HepG2 (cell line): ENCODE data around the gene GPSM1. TPM values are rescaled to one million over a fixed set of nuclear protein-coding genes. Genes with fewer than 3 reads are reported as not detected.

Experiments
- DMTF1 ChIP-seq: sonication (generic); formaldehyde crosslinking; IDR thresholded peaks from 2 replicates; pipeline ENCODE4 v1.4.0; 2020; ENCODE audit warnings: mild to moderate bottlenecking, missing genetic modification reagents
- FOSL2 ChIP-seq: sonication (generic); formaldehyde crosslinking; IDR thresholded peaks from 2 replicates; pipeline ENCODE4 v1.4.0; 2020; ENCODE audit warnings: missing genetic modification reagents
- GPN1 ChIP-seq: sonication (generic); formaldehyde crosslinking; IDR thresholded peaks from 2 replicates; pipeline ENCODE4 v1.5.1; 2020; ENCODE audit warnings: missing genetic modification reagents, borderline replicate concordance
- HCFC1 ChIP-seq: fragments of 150-350 bp; IDR thresholded peaks from 2 replicates; pipeline ENCODE4 v1.6.1; 2014; ENCODE audit warnings: low read depth, low read length
- HINFP ChIP-seq: sonication (generic); formaldehyde crosslinking; IDR thresholded peaks from 2 replicates; pipeline ENCODE4 v1.4.0; 2020; ENCODE audit warnings: low read depth, mild to moderate bottlenecking, missing genetic modification reagents
- MEF2D ChIP-seq: sonication (generic); formaldehyde crosslinking; IDR thresholded peaks from 2 replicates; pipeline ENCODE4 v1.5.1; 2020; ENCODE audit warnings: mild to moderate bottlenecking, missing genetic modification reagents
- MLX ChIP-seq: IDR thresholded peaks from 2 replicates; pipeline ENCODE4 v1.6.1; 2016
- PAF1 ChIP-seq: IDR thresholded peaks from 2 replicates; pipeline ENCODE4 v1.6.1; 2016; ENCODE audit warnings: missing genetic modification reagents, missing compliant biosample characterization
- SMC3 ChIP-seq: IDR thresholded peaks from 2 replicates; pipeline ENCODE4 v1.6.1; 2011; ENCODE audit warnings: low read length, improper control_type of control experiment
- THAP9 ChIP-seq: sonication (generic); formaldehyde crosslinking; IDR thresholded peaks from 2 replicates; pipeline ENCODE4; 2020; ENCODE audit warnings: missing genetic modification reagents, mild to moderate bottlenecking, borderline replicate concordance
- XRCC5 ChIP-seq: fragments of 200-400 bp; formaldehyde crosslinking; optimal IDR thresholded peaks from 2 replicates; pipeline ENCODE3; 2017; ENCODE audit warnings: mild to moderate bottlenecking, low read length
- ZFP90 ChIP-seq: sonication (generic); formaldehyde crosslinking; IDR thresholded peaks from 2 replicates; pipeline ENCODE4 v1.8.0; 2022; ENCODE audit warnings: missing genetic modification reagents, mild to moderate bottlenecking, inconsistent platforms, borderline replicate concordance
- polyA plus RNA-seq, 8 experiments: library from polyadenylated mRNA; depleted of rRNA in 3 of 8; stranded (reverse) in 7 of 8; unstranded in 1 of 8; fragments of >200 nt; fragmentation: Illumina TruSeq in 4 of 8; extraction: Trizol in 4 of 8; gene quantifications; 2 replicates each; pipeline versions ENCODE4 v1.2.1 to v1.2.3, GENCODE V29; 2011 to 2016; ENCODE audit warnings: low read depth in 4 of 8, missing spikeins in 1 of 8, mixed read lengths in 1 of 8; ENCODE audit not compliant: insufficient read depth in 1 of 8
- total RNA-seq, 5 experiments: library from RNA; depleted of rRNA; stranded (reverse); fragments of >200 nt; fragmentation: Illumina TruSeq; extraction: Trizol; gene quantifications; 2 replicates each; pipeline ENCODE4 v1.2.3, GENCODE V29; 2016; ENCODE audit warnings: low read depth in 1 of 5
- TF ChIP-seq, protein P1 (sequence below): sonication (generic); formaldehyde crosslinking; IDR thresholded peaks from 2 replicates; pipeline ENCODE4 v1.9.0; 2021; ENCODE audit warnings: missing genetic modification reagents, borderline replicate concordance
- TF ChIP-seq, protein P2 (sequence below): sonication (generic); formaldehyde crosslinking; IDR thresholded peaks from 2 replicates; pipeline ENCODE4 v1.9.0; 2022; ENCODE audit warnings: missing genetic modification reagents, mild to moderate bottlenecking, borderline replicate concordance

Gene GPSM1
- total and polyA plus RNA-seq, 2 of the 13 experiments (the other 11 are each of a cell fraction or from before 2014, with no cell fraction given) = 1.0 to 2.4 TPM

DNA sequence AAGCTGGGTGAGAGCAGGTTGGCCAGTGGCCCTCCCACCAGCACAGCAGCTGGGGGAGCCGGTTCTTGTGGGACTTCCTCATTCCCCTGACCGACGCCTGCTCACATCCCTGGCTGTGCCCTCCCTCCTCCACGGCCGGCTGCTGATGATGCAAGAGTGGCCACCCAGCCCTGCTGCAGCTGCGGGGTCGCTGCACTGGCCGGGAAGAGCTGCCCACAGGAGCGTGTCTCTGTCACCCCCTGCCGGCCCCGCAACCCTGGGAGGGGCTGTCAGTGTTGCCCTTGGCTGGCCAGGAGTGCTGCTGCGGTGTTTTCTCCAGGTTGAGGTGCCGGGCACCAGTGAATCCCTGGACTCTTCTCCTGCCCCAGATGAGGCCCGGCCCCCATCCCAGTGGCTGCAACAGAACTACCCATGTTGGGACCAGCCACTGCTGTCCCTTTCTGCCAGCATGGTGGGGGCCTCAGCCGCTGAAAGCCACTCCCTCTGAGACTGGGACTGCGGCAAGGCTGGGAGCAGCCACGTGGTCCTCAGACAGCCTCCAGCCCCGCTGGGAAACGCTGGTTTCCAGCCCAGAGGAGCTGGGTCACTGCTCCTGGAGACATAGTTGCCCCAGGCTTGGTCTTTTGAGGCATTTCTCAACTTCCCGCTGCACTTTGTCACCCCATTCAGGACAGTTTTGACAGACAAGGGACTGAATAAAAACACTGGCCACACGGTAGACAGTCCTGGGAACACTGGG, 45.4 kb downstream of the GPSM1 start (continued):
- TF ChIP-seq THAP9 (CRISPR knock-in tag) (0 out of 2 replicates have a peak, but pooled peaks have one; percentile 42), ZFP90 (CRISPR knock-in tag) (peak; percentile 61), XRCC5 (peak; percentile 89), HCFC1 (0 out of 2 replicates have a peak, but pooled peaks have one; percentile 4), GPN1 (CRISPR knock-in tag) (no peak; the same call in 1 of the 2 replicates), MEF2D (no peak), HINFP (CRISPR knock-in tag) (peak; percentile 79), MLX (no peak), FOSL2 (CRISPR knock-in tag) (peak; percentile 61), SMC3 (peak; percentile 8; the same call in 1 of the 2 replicates), PAF1 (CRISPR knock-in tag) (no peak), DMTF1 (CRISPR knock-in tag) (no peak)
- TF ChIP-seq, protein P1, sequence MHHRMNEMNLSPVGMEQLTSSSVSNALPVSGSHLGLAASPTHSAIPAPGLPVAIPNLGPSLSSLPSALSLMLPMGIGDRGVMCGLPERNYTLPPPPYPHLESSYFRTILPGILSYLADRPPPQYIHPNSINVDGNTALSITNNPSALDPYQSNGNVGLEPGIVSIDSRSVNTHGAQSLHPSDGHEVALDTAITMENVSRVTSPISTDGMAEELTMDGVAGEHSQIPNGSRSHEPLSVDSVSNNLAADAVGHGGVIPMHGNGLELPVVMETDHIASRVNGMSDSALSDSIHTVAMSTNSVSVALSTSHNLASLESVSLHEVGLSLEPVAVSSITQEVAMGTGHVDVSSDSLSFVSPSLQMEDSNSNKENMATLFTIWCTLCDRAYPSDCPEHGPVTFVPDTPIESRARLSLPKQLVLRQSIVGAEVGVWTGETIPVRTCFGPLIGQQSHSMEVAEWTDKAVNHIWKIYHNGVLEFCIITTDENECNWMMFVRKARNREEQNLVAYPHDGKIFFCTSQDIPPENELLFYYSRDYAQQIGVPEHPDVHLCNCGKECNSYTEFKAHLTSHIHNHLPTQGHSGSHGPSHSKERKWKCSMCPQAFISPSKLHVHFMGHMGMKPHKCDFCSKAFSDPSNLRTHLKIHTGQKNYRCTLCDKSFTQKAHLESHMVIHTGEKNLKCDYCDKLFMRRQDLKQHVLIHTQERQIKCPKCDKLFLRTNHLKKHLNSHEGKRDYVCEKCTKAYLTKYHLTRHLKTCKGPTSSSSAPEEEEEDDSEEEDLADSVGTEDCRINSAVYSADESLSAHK (CRISPR knock-in tag) = no peak
- TF ChIP-seq, protein P2, sequence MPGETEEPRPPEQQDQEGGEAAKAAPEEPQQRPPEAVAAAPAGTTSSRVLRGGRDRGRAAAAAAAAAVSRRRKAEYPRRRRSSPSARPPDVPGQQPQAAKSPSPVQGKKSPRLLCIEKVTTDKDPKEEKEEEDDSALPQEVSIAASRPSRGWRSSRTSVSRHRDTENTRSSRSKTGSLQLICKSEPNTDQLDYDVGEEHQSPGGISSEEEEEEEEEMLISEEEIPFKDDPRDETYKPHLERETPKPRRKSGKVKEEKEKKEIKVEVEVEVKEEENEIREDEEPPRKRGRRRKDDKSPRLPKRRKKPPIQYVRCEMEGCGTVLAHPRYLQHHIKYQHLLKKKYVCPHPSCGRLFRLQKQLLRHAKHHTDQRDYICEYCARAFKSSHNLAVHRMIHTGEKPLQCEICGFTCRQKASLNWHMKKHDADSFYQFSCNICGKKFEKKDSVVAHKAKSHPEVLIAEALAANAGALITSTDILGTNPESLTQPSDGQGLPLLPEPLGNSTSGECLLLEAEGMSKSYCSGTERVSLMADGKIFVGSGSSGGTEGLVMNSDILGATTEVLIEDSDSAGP = peak; percentile 64; the same call in 1 of the 2 replicates
